Gastrocnemius medialis (tissue), 4 donors: ENCODE measurements around the gene SLC38A8.

Experiments
- POLR2A ChIP-seq, 2 donors: fragments of 450-650 bp; IDR thresholded peaks; one replicate each; pipeline ENCODE4 v1.6.1; 2017; ENCODE audit warnings: antibody characterized with exemption in 2 of 2, mild to moderate bottlenecking in 2 of 2, moderate library complexity in 2 of 2
- TF ChIP-seq, protein P1 (sequence below), 5 experiments: fragments of 450-650 bp in 3 of 5; fragments of 200-600 bp in 2 of 5; sonication (generic) in 2 of 5; IDR thresholded peaks in 4 of 5; conservative IDR thresholded peaks in 1 of 5; 1 replicate in 4 of 5; 2 replicates in 1 of 5; pipeline ENCODE4 v1.5.1; 2016 to 2019; ENCODE audit warnings: antibody characterized with exemption in 5 of 5, mild to moderate bottlenecking in 3 of 5, moderate library complexity in 3 of 5

DNA sequence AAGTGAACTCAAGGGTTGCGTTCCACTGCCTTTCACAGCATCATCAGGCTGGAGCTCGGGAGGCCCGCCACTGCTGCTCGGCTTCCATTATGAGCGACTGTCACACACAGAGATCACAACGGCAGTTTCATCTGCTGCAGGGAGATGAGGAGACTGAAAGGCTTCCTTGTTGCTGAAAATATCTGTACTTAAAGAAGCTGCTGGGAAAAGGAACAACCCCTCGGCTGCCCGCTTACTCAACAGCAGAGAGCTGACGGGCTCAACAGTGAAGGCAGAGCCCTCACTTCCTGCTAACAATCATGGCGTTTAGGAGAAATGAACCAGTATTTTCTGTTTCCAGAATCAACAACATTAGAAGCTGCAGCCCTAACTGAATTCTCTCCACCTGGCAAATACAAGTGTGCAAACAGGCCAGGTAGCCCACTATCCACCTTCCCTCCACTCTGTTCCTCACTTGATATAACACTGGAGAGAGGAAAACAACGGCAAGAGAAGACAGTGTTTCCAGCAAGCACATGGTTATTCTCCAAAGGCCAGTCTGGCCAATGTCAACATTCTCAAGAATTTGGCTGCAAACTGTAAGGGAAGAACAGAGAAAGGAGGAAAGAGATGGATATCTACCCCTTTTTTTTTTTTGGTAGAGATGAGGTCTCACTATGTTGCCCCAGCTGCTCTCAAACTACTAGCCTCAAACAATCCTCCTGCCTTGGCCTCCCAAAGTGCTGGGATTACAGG, 40.4 kb upstream of the SLC38A8 start:
- TF ChIP-seq, protein P1, sequence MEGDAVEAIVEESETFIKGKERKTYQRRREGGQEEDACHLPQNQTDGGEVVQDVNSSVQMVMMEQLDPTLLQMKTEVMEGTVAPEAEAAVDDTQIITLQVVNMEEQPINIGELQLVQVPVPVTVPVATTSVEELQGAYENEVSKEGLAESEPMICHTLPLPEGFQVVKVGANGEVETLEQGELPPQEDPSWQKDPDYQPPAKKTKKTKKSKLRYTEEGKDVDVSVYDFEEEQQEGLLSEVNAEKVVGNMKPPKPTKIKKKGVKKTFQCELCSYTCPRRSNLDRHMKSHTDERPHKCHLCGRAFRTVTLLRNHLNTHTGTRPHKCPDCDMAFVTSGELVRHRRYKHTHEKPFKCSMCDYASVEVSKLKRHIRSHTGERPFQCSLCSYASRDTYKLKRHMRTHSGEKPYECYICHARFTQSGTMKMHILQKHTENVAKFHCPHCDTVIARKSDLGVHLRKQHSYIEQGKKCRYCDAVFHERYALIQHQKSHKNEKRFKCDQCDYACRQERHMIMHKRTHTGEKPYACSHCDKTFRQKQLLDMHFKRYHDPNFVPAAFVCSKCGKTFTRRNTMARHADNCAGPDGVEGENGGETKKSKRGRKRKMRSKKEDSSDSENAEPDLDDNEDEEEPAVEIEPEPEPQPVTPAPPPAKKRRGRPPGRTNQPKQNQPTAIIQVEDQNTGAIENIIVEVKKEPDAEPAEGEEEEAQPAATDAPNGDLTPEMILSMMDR (IDR thresholded peaks at IDR 0.05 in 4 of 5, conservative IDR thresholded peaks at IDR 0.05 in 1 of 5): no peak
- no peak for TF ChIP-seq POLR2A (IDR thresholded peaks at IDR 0.05)
